WTC11 (cell line): ENCODE data around the gene APOA4. TPM values are rescaled to one million over a fixed set of nuclear protein-coding genes. Genes with fewer than 3 reads are reported as not detected.

ENCODE experiments used
- ATAC-seq: fragments of 200-7000 bp; cut with Tn5 transposase; 2 replicates; pipeline ENCODE4 v1.10.0; 2021; ENCODE audit warnings: mild to moderate bottlenecking, moderate library complexity
- CTCF ChIA-PET: fragments of 300-600 bp; sonication (Branson Sonifier 250); formaldehyde crosslinking; loops from one replicate; lab custom pipeline; 2021; ENCODE audit warnings: antibody characterized with exemption; lab: Charles Lee
- POLR2A ChIA-PET: fragments of 350-600 bp; sonication (Branson Sonifier 250); formaldehyde crosslinking; loops from one replicate; lab custom pipeline; 2021; ENCODE audit warnings: antibody characterized with exemption; lab: Charles Lee
- DNase-seq: peaks from one replicate; pipeline ENCODE4 v3.0.0; 2021; ENCODE audit warnings: low spot score
- H3K27ac Mint-ChIP-seq: 2 replicates; pipeline ENCODE4 v1.8.0; 2021; ENCODE audit warnings: mixed read lengths
- H3K27me3 Mint-ChIP-seq: 2 replicates; pipeline ENCODE4 v1.8.0; 2021; ENCODE audit warnings: low read depth, mild to moderate bottlenecking, moderate library complexity, mixed read lengths
- H3K36me3 Mint-ChIP-seq: 2 replicates; pipeline ENCODE4 v1.8.0; 2021; ENCODE audit warnings: mixed read lengths
- H3K4me1 Mint-ChIP-seq: 2 replicates; pipeline ENCODE4 v1.8.0; 2022; ENCODE audit warnings: mixed read lengths
- H3K4me3 Mint-ChIP-seq: 2 replicates; pipeline ENCODE4 v1.8.0; 2021; ENCODE audit warnings: mild to moderate bottlenecking, moderate library complexity, mixed read lengths
- H3K9me3 Mint-ChIP-seq: 2 replicates; pipeline ENCODE4 v1.8.0; 2021; ENCODE audit warnings: mixed read lengths
- ATF3 ChIP-seq: sonication (generic); formaldehyde crosslinking; conservative IDR thresholded peaks from 2 replicates; pipeline ENCODE4 v1.8.1; 2022; ENCODE audit warnings: mild to moderate bottlenecking, missing genetic modification reagents
- E2F4 ChIP-seq: sonication (generic); formaldehyde crosslinking; IDR thresholded peaks from 2 replicates; pipeline ENCODE4 v1.8.1; 2022; ENCODE audit warnings: low read depth, mild to moderate bottlenecking, moderate library complexity, missing genetic modification reagents, borderline replicate concordance
- ERG ChIP-seq: fragments of 250-450 bp; sonication (Bioruptor Pico); IDR thresholded peaks from 2 replicates; pipeline ENCODE4 v1.8.0; 2021; ENCODE audit warnings: mild to moderate bottlenecking
- ETV6 ChIP-seq: sonication (generic); formaldehyde crosslinking; IDR thresholded peaks from 2 replicates; pipeline ENCODE4 v1.8.1; 2022; ENCODE audit warnings: mild to moderate bottlenecking, missing genetic modification reagents
- FOXK1 ChIP-seq: sonication (generic); formaldehyde crosslinking; IDR thresholded peaks from 2 replicates; pipeline ENCODE4 v1.8.0; 2022; ENCODE audit warnings: mild to moderate bottlenecking, moderate library complexity, missing genetic modification reagents
- IRF2 ChIP-seq: sonication (generic); formaldehyde crosslinking; IDR thresholded peaks from 2 replicates; pipeline ENCODE4 v1.8.0; 2022; ENCODE audit warnings: low read depth, missing genetic modification reagents, borderline replicate concordance
- ZNF423 ChIP-seq: fragments of 250-450 bp; sonication (Bioruptor Pico); IDR thresholded peaks from 2 replicates; pipeline ENCODE4 v2.1.2; 2022; ENCODE audit warnings: mild to moderate bottlenecking, moderate library complexity
- ZNF532 ChIP-seq: fragments of 250-450 bp; sonication (Bioruptor Pico); IDR thresholded peaks from 2 replicates; pipeline ENCODE4 v1.9.0; 2021; ENCODE audit warnings: mild to moderate bottlenecking, borderline replicate concordance
- total RNA-seq: library from RNA; stranded (reverse); gene quantifications from 3 replicates; pipeline ENCODE4 v1.2.3, GENCODE V29; 2021

APOA4 gene
- total RNA-seq, 1 experiment from 2014 or later, result not detected

- no peak overlapping the region for H3K4me3 Mint-ChIP-seq
- no peak overlapping the region for H3K27ac Mint-ChIP-seq
- ATAC-seq, result no peak
- CTCF ChIA-PET, result interaction anchor here (1.2 to 2.6 kb wide), 2 partner anchors 14 to 53 kb away, joined by 3 to 12 read pairs; partner anchors contain the start of gene APOA5
- DNase-seq, result no peak
- H3K4me1 Mint-ChIP-seq, result peaks cover 14% of the 10 kb centered on the region
- TF ChIP-seq IRF2 (CRISPR knock-in tag) (no peak), ATF3 (CRISPR knock-in tag) (no peak), ERG (CRISPR knock-in tag) (no peak)
- TF ChIP-seq, all 79 proteins: peak for 0
- H3K36me3 Mint-ChIP-seq, result peaks cover 46% of the 10 kb centered on the region
- POLR2A ChIA-PET, result no interaction called here
- H3K27me3 Mint-ChIP-seq, result no peaks in the 10 kb centered on the region
- no peaks in the 10 kb centered on the region for H3K9me3 Mint-ChIP-seq
Observed at GRCh38 chr11:116776522-116776984, 46.6 kb downstream of the APOA4 start.

GRCh38 chr11:116775975-116776374, 47.1 kb downstream of the APOA4 start:
- no peaks in the 10 kb centered on the region for H3K27me3 Mint-ChIP-seq
- TF ChIP-seq ZNF423 (CRISPR knock-in tag), result no peak
- peaks cover 19% of the 10 kb centered on the region for H3K4me1 Mint-ChIP-seq
- DNase-seq (no peak), ATAC-seq (no peak)
- CTCF ChIA-PET, result interaction anchor here (1.2 to 2.6 kb wide), 2 partner anchors 15 to 53 kb away, joined by 3 to 12 read pairs; partner anchors contain the start of gene APOA5
- H3K36me3 Mint-ChIP-seq, result peaks cover 41% of the 10 kb centered on the region
- POLR2A ChIA-PET, result no interaction called here
- no peak overlapping the region; the same call in 1 of the 2 replicates for H3K27ac Mint-ChIP-seq
- H3K9me3 Mint-ChIP-seq, result no peaks in the 10 kb centered on the region
- H3K4me3 Mint-ChIP-seq, result no peak overlapping the region

- H3K27ac Mint-ChIP-seq, result no peak overlapping the region; the same call in 1 of the 2 replicates
- POLR2A ChIA-PET, result no interaction called here
- no peak for DNase-seq
Observed at GRCh38 chr11:116774661-116775060, 48.4 kb downstream of the APOA4 start.

More at GRCh38 chr11:116774661-116775060, 48.4 kb downstream of the APOA4 start:
- ATAC-seq, result no peak
- CTCF ChIA-PET, result interaction anchor here (0.5 to 2.6 kb wide), 2 partner anchors 16 to 36 kb away, joined by 3 to 12 read pairs; partner anchors contain the start of gene APOA5
- Mint-ChIP-seq H3K27me3 (no peaks in the 10 kb centered on the region), H3K4me3 (no peak overlapping the region; the same call in 1 of the 2 replicates), H3K9me3 (no peaks in the 10 kb centered on the region), H3K36me3 (peaks cover 38% of the 10 kb centered on the region), H3K4me1 (peaks cover 22% of the 10 kb centered on the region)
- TF ChIP-seq ZNF423 (CRISPR knock-in tag) (no peak), ZNF532 (CRISPR knock-in tag) (no peak), FOXK1 (no peak), E2F4 (no peak), ETV6 (CRISPR knock-in tag) (no peak)
- TF ChIP-seq, all 79 proteins: peak for 0
